Natural killer cell (primary cell): ENCODE measurements around the gene TRAM2. TPM values are rescaled to one million over a fixed set of nuclear protein-coding genes. Genes with fewer than 3 reads are reported as not detected.

Source experiments
- ATAC-seq, 3 donors: fragments of 150-1000 bp in 2 of 3; fragments of 200-7000 bp in 1 of 3; cut with Tn5 transposase; 1 replicate in 1 of 3; 2 replicates in 2 of 3; pipeline ENCODE4 v1.10.0; 2021; ENCODE audit warnings: mild to moderate bottlenecking in 2 of 3, moderate library complexity in 2 of 3
- DNase-seq, 2 donors: peaks; one replicate each; pipeline versions ENCODE4 v3.0.0 to v3.0.0-alpha.2; 2013 to 2021; ENCODE audit warnings: mixed read lengths in 1 of 2
- H3K27ac ChIP-seq: one replicate; pipeline ENCODE4 v1.5.1; 2013; ENCODE audit warnings: mild to moderate bottlenecking, low read length
- H3K27me3 ChIP-seq: one replicate; pipeline ENCODE4 v1.6.1; 2013; ENCODE audit warnings: low read length; ENCODE audit not compliant: control insufficient read depth, insufficient read depth
- H3K36me3 ChIP-seq: one replicate; pipeline ENCODE4 v1.6.1; 2013; ENCODE audit warnings: low read length; ENCODE audit not compliant: control insufficient read depth, insufficient read depth
- H3K4me1 ChIP-seq: one replicate; pipeline ENCODE4 v1.6.1; 2013; ENCODE audit warnings: low read length; ENCODE audit not compliant: control insufficient read depth, insufficient read depth
- H3K4me3 ChIP-seq: one replicate; pipeline ENCODE4 v1.5.1; 2013; ENCODE audit warnings: low read length
- H3K9me3 ChIP-seq: one replicate; pipeline ENCODE4 v1.6.1; 2013; ENCODE audit warnings: low read length; ENCODE audit not compliant: control insufficient read depth, insufficient read depth
- H3K27ac Mint-ChIP-seq, 2 donors: one replicate each; pipeline ENCODE4 v1.8.0; 2022; ENCODE audit warnings: mild to moderate bottlenecking in 2 of 2, mixed read lengths in 2 of 2, moderate library complexity in 1 of 2
- H3K27me3 Mint-ChIP-seq, 2 donors: one replicate each; pipeline ENCODE4 v1.8.0; 2022; ENCODE audit warnings: low read depth in 2 of 2, mixed read lengths in 2 of 2
- H3K36me3 Mint-ChIP-seq: one replicate; pipeline ENCODE4 v1.8.0; 2022; ENCODE audit warnings: mixed read lengths
- H3K4me1 Mint-ChIP-seq, 2 donors: one replicate each; pipeline ENCODE4 v1.8.0; 2022; ENCODE audit warnings: mixed read lengths in 2 of 2
- H3K4me3 Mint-ChIP-seq: one replicate; pipeline ENCODE4 v1.8.0; 2022; ENCODE audit warnings: mild to moderate bottlenecking, moderate library complexity, mixed read lengths
- H3K9me3 Mint-ChIP-seq, 2 donors: one replicate each; pipeline ENCODE4 v1.8.0; 2022; ENCODE audit warnings: mixed read lengths in 2 of 2
- WGBS: methylation state at CpG from one replicate; pipeline ENCODE4 v1.1.7; 2013; ENCODE audit warnings: missing lambda C conversion rate; ENCODE audit not compliant: insufficient coverage; 5-methylcytosine and 5-hydroxymethylcytosine counted together
- intact Hi-C: fragments of 100-400 bp; cut with micrococcal nuclease; formaldehyde crosslinking; loops from one replicate; pipeline ENCODE4 v1.14.2; 2022
- total RNA-seq, 4 donors: library from RNA; stranded (reverse); fragments of 120-200 nt in 1 of 4; gene quantifications; one replicate each; pipeline versions ENCODE4 v1.2.3 to v1.2.4, GENCODE V29; 2013 to 2022
- TF ChIP-seq, protein P1 (sequence below): fragments of 200-600 bp; IDR thresholded peaks from one replicate; pipeline ENCODE4 v1.8.0; 2022; ENCODE audit warnings: antibody characterized with exemption

TRAM2 gene
- total RNA-seq, 3 donors from 2014 or later (not counting 1 experiment from before 2014, with no cell fraction given): 16.2 to 20.0 (median 19.2) TPM

DNA sequence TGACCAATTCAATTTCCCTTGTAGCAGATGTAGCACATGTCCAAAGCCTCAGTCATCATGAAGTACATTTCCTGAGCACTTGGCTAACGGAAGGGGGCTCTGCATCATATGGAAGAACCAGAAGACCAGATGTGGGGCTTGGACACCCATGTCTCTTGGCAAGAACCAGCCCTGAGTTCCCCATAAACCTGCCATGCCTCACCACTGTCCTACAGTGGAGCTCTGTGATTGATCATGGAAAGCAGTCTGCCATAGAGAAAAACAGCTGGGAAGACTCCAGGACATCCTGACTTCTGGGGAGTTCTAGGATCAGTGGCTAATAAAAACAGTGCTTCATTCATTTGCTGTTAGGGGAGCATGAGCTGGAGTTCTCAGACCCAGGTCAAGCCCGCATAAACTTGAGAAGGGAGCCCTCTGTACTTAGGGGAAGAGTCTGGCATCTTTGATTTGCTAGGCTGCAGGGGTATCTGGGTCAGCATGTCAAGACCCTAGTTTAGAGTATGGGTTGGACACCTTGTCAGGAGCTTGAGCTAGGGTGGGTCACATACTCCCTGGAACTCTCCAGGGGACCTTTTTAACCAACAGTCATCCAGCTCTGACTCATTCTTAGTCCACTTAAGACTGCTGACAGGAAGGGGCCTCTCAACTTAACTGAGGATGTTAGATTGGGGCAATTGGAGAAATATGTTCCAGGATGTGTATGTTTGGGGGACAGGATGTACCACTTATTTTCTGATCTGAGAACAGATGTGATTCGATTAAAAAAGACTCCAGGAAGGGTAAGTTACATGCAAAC is 26.3 kb upstream of the TRAM2 start:
- Mint-ChIP-seq H3K9me3 (peaks cover 0 to 2% of the 10 kb centered on the region in 2 donors), H3K27me3 (peaks cover 12 to 27% of the 10 kb centered on the region in 2 donors), H3K4me3 (no peak overlapping the region), H3K27ac (no peak overlapping the region), H3K36me3 (no peaks in the 10 kb centered on the region), H3K4me1 (peaks cover 2 to 3% of the 10 kb centered on the region in 2 donors)
- ATAC-seq (no peak), DNase-seq (no peak)
- Histone ChIP-seq H3K9me3 (no peaks in the 10 kb centered on the region), H3K4me1 (peaks cover under 1% of the 10 kb centered on the region), H3K4me3 (no peak overlapping the region), H3K36me3 (no peaks in the 10 kb centered on the region), H3K27ac (no peak overlapping the region), H3K27me3 (no peaks in the 10 kb centered on the region)
- WGBS: 64% methylated on average over 3 of the region's 3 CpGs
- TF ChIP-seq, protein P1, sequence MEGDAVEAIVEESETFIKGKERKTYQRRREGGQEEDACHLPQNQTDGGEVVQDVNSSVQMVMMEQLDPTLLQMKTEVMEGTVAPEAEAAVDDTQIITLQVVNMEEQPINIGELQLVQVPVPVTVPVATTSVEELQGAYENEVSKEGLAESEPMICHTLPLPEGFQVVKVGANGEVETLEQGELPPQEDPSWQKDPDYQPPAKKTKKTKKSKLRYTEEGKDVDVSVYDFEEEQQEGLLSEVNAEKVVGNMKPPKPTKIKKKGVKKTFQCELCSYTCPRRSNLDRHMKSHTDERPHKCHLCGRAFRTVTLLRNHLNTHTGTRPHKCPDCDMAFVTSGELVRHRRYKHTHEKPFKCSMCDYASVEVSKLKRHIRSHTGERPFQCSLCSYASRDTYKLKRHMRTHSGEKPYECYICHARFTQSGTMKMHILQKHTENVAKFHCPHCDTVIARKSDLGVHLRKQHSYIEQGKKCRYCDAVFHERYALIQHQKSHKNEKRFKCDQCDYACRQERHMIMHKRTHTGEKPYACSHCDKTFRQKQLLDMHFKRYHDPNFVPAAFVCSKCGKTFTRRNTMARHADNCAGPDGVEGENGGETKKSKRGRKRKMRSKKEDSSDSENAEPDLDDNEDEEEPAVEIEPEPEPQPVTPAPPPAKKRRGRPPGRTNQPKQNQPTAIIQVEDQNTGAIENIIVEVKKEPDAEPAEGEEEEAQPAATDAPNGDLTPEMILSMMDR: no peak
- intact Hi-C loops: no loop called here

DNA sequence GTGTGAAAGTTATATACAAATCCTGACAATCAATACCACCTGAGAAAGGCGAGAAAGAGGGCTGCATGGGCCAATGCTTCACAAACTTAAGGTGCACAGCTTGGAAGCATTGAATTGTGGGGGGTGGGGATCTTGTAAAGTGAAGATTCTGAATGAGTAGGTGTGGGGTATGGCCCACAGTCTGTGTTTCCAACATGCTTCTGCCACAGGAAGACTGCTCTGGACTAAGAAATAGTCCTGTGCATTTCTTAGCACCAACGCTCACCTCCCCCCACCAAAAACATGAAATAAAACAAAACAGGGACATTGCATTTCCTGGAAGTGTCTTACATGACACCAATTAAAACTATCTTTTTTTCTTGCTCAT is 21.9 kb upstream of the TRAM2 start:
- Histone ChIP-seq H3K9me3 (no peaks in the 10 kb centered on the region), H3K27me3 (no peaks in the 10 kb centered on the region), H3K4me1 (peaks cover 8% of the 10 kb centered on the region), H3K36me3 (no peaks in the 10 kb centered on the region), H3K4me3 (no peak overlapping the region), H3K27ac (no peak overlapping the region)
- DNase-seq (no peak), ATAC-seq (no peak)
- TF ChIP-seq, protein P1: no peak
- intact Hi-C loops: loop anchor here (2.0 kb wide), 1 partner anchor 182 kb away; no protein-coding TSS in a partner anchor
- Mint-ChIP-seq H3K27me3 (peaks cover 3 to 23% of the 10 kb centered on the region in 2 donors), H3K4me3 (no peak overlapping the region), H3K9me3 (no peaks in the 10 kb centered on the region), H3K36me3 (no peaks in the 10 kb centered on the region), H3K27ac (no peak overlapping the region), H3K4me1 (peaks cover 6 to 13% of the 10 kb centered on the region in 2 donors)
- 69% methylated on average over 2 of the region's 2 CpGs for WGBS

DNA sequence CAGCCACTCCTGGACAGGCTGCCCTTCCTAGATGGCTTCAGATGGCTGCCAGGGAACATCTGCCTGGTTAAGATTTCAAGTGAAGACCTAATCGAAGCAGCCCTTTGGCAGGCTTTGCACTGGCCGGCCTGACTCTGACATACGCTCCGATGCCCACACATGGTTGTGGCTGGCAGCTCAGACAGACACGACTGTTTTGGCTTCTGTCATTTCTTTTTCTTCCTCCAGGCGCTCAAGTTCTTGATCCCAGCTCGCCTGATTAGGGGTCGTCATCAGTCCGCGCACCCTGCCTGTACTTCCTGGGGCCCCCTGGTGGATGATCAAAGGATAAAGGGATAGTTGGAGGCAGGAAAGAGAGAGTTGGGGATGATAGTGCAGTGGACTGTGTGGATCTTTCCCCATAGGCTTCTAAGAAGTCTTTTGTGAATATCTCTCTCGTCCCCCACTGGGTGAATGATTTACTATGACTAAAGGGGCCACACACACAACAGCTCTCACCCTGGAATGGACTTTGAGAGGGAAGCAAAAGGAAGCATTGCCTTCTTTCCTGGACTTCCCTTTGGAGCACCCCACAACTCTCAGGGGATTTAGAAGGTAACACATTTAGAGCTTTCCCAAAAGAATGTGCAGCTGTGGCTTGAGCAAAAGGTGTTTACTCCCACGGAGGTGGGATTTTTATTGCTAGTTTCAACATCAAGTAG is 21.4 kb upstream of the TRAM2 start:
- WGBS: 48% methylated on average over 11 of the region's 12 CpGs
- Histone ChIP-seq H3K36me3 (no peaks in the 10 kb centered on the region), H3K27ac (no peak overlapping the region), H3K27me3 (no peaks in the 10 kb centered on the region), H3K9me3 (no peaks in the 10 kb centered on the region), H3K4me3 (no peak overlapping the region), H3K4me1 (peaks cover 8% of the 10 kb centered on the region)
- Mint-ChIP-seq H3K36me3 (no peaks in the 10 kb centered on the region), H3K9me3 (no peaks in the 10 kb centered on the region), H3K4me3 (no peak overlapping the region), H3K4me1 (peaks cover 6 to 13% of the 10 kb centered on the region in 2 donors), H3K27me3 (peaks cover 5 to 23% of the 10 kb centered on the region in 2 donors), H3K27ac (no peak overlapping the region)
- DNase-seq (peak in 1 of 2 donors; percentile 50), ATAC-seq (peak; percentile 32 to 73 (median 72))
- intact Hi-C loops: loop anchor here (2.0 kb wide), 1 partner anchor 181 kb away; no protein-coding TSS in a partner anchor
- TF ChIP-seq, protein P1: peak; percentile 50
